Muscle layer of duodenum (tissue), 2 donors: Measurements from ENCODE around the gene ARL3.
"Not testable (repeated sequence)": the region's sequence is repeated elsewhere in the genome, so short reads cannot be mapped to it uniquely, and the experiment has no call there.

Experiments used
- H3K27ac ChIP-seq: one replicate; pipeline ENCODE4 v1.7.0; 2013; ENCODE audit warnings: mild to moderate bottlenecking, low read length
- H3K27me3 ChIP-seq: one replicate; pipeline ENCODE4 v1.7.0; 2013; ENCODE audit warnings: low read depth, mild to moderate bottlenecking, control low read depth, low read length
- H3K36me3 ChIP-seq, 2 donors: one replicate each; pipeline ENCODE4 v1.7.0; 2013; ENCODE audit warnings: low read length in 2 of 2, control low read depth in 1 of 2, mild to moderate bottlenecking in 1 of 2; ENCODE audit not compliant: insufficient read depth in 2 of 2, control insufficient read depth in 1 of 2
- H3K4me1 ChIP-seq, 2 donors: one replicate each; pipeline ENCODE4 v1.7.0; 2013; ENCODE audit warnings: low read length in 2 of 2, mild to moderate bottlenecking in 2 of 2, control low read depth in 1 of 2, moderate library complexity in 1 of 2; ENCODE audit not compliant: insufficient read depth in 2 of 2, control insufficient read depth in 1 of 2
- H3K4me3 ChIP-seq, 2 donors: one replicate each; pipeline ENCODE4 v1.7.0; 2013; ENCODE audit warnings: low read length in 2 of 2, low read depth in 1 of 2, mild to moderate bottlenecking in 1 of 2
- H3K9me3 ChIP-seq, 2 donors: one replicate each; pipeline ENCODE4 v1.7.0; 2013; ENCODE audit warnings: low read length in 2 of 2, control low read depth in 1 of 2, mild to moderate bottlenecking in 1 of 2; ENCODE audit not compliant: control insufficient read depth in 1 of 2
- donor health status: healthy.

ARL3 gene

GRCh38 chr10:102752266-102752930 is 38.2 kb upstream of the ARL3 start:
- no peaks in the 10 kb centered on the region for H3K27me3 ChIP-seq
- H3K4me3 ChIP-seq: no peak overlapping the region
- peaks cover 0 to 4% of the 10 kb centered on the region in 2 donors for H3K36me3 ChIP-seq
- H3K4me1 ChIP-seq: peaks cover 10 to 18% of the 10 kb centered on the region in 2 donors
- no peaks in the 10 kb centered on the region for H3K9me3 ChIP-seq
- H3K27ac ChIP-seq: peak overlapping the region; percentile 88

DNA sequence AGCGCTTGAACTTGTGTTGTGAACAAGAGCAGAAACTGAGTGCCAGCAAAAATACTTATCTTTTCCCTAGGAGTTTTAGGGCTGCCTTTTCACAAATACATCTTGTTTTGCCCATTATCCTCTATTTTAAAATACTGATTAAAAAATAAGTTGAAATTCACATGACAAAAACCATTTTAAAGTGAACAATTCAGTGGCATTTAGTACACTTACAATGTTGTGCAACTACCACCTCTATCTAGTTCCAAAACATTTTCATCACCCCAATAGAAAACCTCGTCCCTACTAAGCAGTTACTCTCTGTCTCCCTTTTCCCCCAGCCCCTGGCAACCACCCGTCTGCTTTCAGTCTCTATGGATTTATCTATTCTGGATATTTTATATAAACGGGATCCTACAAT is 31.0 kb upstream of the ARL3 start:
- Histone ChIP-seq H3K4me3 (peak overlapping the region; percentile 98 to 99), H3K9me3 (no peaks in the 10 kb centered on the region), H3K36me3 (no peaks in the 10 kb centered on the region), H3K27me3 (no peaks in the 10 kb centered on the region), H3K27ac (peak overlapping the region; percentile 96), H3K4me1 (peaks cover 10 to 18% of the 10 kb centered on the region in 2 donors)

DNA sequence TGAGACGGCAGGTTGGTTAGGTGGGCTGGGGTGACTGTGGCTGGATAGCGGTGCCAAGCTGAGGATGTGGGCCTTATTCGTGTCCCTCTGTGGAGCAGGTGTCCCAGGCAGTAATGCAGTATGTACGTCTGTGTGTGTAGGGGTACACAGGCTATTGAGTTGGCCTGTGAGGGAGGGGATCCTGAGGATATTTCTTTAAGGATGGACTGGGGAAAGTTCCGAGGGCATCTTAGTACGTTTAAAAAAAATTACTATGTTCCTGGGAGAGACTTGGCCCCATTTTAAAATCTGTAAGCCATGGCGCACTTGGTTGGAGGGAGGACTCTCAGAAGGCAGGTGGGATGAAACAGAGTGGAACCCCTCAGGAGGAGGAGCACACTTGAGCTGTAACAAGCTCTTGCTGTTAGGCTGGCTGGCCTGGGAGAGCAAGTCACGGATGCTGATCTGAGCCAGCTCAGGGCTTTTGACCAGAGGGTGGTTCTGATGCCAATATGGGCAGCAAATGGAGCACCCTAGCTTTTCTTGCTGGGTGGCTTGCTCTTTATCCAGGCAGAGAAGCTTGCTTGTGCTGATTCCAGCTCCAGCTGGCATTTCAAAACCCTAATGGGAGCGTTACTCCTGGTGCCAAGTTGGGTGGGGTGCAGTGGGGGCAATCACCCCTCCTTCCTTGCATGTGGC is 30.3 kb upstream of the ARL3 start:
- no peaks in the 10 kb centered on the region for H3K27me3 ChIP-seq
- H3K27ac ChIP-seq: peak overlapping the region; percentile 96
- H3K4me3 ChIP-seq: peak overlapping the region; percentile 98 to 99
- peaks cover 10 to 18% of the 10 kb centered on the region in 2 donors for H3K4me1 ChIP-seq
- no peaks in the 10 kb centered on the region for H3K36me3 ChIP-seq
- H3K9me3 ChIP-seq: no peaks in the 10 kb centered on the region

DNA sequence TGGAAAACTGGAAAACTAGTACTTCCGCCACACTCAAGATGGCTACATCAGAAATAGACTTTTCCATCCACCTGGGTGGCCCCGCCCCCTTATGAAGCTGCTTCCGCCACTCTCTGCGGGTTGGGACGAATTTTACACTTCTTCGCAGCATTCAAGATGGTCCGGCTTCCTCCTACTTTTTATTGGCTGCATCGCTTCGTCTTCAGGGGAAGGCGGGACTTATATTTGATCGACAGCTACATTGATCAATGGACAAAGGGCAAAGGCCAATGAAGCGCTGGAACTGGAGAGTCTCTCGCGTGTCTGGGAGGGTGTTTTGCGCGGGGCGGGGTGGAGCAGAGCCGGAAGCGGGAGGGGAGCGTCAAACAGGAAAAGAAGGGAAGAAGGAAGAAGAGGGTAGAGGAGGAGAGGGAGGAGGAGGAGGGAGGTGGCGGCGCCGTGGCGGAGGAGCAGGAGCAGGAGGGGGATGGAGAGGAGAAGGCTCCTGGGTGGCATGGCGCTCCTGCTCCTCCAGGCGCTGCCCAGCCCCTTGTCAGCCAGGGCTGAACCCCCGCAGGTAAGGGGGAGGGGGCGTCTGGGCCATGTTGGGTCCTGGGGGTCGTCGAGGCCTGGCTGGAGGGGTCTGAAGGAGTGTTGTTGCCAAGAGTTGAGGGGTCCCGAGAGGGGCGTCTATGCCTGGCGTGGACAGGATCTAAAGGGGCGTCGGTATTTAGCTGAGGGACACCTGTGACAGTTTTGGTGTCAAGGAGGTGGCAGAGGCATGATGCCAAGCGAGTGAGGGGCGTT is 29.6 kb upstream of the ARL3 start, which contains the start of gene WBP1L:
Gene WBP1L, plus strand, starts transcription at position 361 of the 786 bp plus-strand sequence. Its CDS starts 106 bp downstream, at position 467.
- Histone ChIP-seq H3K27me3 (no peaks in the 10 kb centered on the region), H3K4me3 (peak within 1 kb of the TSS; percentile 98 to 99), H3K27ac (peak within 1 kb of the TSS; percentile 96), H3K36me3 (no peaks in the 10 kb centered on the region), H3K4me1 (peaks cover 14 to 18% of the 10 kb centered on the region in 2 donors), H3K9me3 (no peaks in the 10 kb centered on the region)

- no peaks in the 10 kb centered on the region for H3K9me3 ChIP-seq
- peak overlapping the region; percentile 98 to 99 for H3K4me3 ChIP-seq
Observed at GRCh38 chr10:102743078-102743587, 28.9 kb upstream of the ARL3 start.

GRCh38 chr10:102742313-102742712 is 28.1 kb upstream of the ARL3 start:
- not testable (repeated sequence) for H3K4me3 ChIP-seq, H3K27me3 ChIP-seq, H3K9me3 ChIP-seq, H3K27ac ChIP-seq, H3K36me3 ChIP-seq
- H3K4me1 ChIP-seq: peaks cover 14 to 18% of the 10 kb centered on the region in 2 donors

More at GRCh38 chr10:102743078-102743587, 28.9 kb upstream of the ARL3 start:
- Histone ChIP-seq H3K36me3 (no peaks in the 10 kb centered on the region), H3K27ac (no peak overlapping the region), H3K27me3 (no peaks in the 10 kb centered on the region), H3K4me1 (peaks cover 14 to 18% of the 10 kb centered on the region in 2 donors)

DNA sequence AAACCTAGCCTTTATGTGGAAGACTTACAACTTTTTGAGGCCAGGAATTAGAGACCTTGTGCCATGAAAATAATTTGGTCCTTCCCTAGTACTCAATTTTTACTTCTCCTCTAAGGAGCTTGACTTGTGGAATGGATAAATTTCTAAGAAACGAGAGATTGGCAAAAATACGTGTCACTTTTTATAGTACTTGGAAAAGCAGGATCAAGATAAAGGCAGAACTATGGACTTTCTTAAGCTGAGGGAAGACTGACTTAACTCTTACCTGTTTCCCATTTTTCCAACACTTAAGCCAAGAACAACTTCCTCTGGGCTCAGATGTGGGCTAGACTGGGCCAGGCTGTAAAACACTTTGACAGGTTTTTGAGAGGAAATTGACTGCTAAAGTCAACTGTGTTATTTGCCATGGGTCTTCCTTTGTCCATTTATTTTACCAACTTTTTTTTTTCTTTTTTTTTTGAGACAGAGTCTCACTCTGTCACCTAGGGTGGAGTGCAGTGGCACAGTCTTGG is 27.6 kb upstream of the ARL3 start:
- no peaks in the 10 kb centered on the region for H3K36me3 ChIP-seq
- H3K27me3 ChIP-seq: no peaks in the 10 kb centered on the region
- peaks cover 14 to 18% of the 10 kb centered on the region in 2 donors for H3K4me1 ChIP-seq
- H3K27ac ChIP-seq: no peak overlapping the region
- H3K9me3 ChIP-seq: no peaks in the 10 kb centered on the region
- no peak overlapping the region for H3K4me3 ChIP-seq

DNA sequence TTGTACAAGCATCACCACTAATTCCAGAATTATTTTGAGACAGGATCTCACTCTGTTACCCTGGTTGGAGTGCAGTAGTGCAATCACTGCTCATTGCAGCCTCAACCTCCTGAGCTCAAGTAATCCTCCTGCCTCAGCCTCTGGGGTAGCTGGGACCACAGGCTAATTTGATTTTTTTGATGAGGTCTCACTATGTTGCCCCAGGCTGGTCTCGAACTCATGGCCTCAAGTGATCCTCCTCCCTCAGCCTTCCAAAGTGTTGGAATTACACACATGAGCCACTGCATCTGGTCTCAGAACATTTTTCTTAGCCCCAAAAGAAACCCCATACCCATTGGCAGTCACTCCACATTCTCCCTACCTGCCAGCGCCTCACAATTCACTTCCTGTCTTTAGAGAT is 26.0 kb upstream of the ARL3 start:
- no peak overlapping the region for H3K27ac ChIP-seq
- no peaks in the 10 kb centered on the region for H3K27me3 ChIP-seq
- no peaks in the 10 kb centered on the region for H3K9me3 ChIP-seq
- H3K4me3 ChIP-seq: no peak overlapping the region
- H3K4me1 ChIP-seq: peaks cover 7 to 9% of the 10 kb centered on the region in 2 donors
- H3K36me3 ChIP-seq: no peaks in the 10 kb centered on the region

DNA sequence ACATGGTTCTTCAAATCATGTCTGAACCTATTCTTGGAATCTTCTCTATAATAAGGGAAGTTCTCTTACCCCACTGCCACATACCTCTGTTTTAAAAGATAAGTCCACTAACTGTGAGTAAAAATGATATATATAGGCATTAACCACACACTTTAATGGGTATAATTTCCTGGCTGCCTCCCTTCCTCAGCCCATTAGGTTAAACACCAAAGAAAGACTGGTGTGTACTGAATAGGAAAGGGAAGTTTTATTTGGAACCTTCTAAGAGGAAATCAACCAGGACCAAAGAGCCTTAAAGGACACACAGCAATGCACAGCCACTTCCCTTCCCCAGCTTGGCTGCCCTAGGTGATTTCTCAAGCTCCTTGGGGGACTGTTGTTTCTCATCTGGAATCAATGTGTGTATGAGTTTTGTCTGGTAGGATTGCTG is 24.5 kb upstream of the ARL3 start:
- Histone ChIP-seq H3K27ac (no peak overlapping the region), H3K27me3 (no peaks in the 10 kb centered on the region), H3K4me1 (peaks cover 0 to 4% of the 10 kb centered on the region in 2 donors), H3K9me3 (no peaks in the 10 kb centered on the region), H3K36me3 (peaks cover 0 to 4% of the 10 kb centered on the region in 2 donors), H3K4me3 (no peak overlapping the region)

DNA sequence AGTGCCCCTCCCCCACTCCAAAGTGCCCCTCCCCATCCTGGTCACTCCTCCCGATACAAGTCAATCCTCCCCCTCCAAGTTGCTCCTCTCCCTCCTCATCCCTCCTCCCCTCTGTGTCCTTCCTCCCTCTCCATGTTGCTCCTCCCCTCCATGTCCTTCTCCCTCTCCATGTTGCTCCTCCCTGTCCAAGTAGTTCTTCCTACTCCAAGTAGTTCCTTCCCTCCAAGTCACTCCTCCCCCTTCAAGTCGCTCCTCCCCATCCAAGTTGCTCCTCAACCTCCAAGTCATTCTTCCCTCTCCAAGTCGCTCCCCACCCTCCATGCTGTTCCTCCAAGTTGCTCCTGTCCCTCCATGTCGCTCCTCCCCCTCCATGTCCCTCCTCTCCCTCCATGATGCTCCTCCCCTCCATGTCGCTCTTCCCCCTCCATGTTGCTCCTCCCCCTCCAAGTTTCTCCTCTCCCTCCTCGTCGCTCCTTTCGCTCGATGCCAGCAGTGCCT is 20.9 kb upstream of the ARL3 start:
- Histone ChIP-seq H3K9me3 (no peaks in the 10 kb centered on the region), H3K4me3 (no peak overlapping the region), H3K4me1 (peaks cover 0 to 4% of the 10 kb centered on the region in 2 donors), H3K36me3 (peaks cover 0 to 9% of the 10 kb centered on the region in 2 donors), H3K27me3 (no peaks in the 10 kb centered on the region), H3K27ac (no peak overlapping the region)
